Keratinocyte (primary cell): Measurements from ENCODE around the gene WBP1L. TPM values are rescaled to one million over a fixed set of nuclear protein-coding genes. Genes with fewer than 3 reads are reported as not detected.

Experiments used
- DNase-seq: peaks from one replicate; pipeline ENCODE4 v3.0.0-alpha.2; 2011; ENCODE audit warnings: low read depth, missing footprints, low spot score
- FAIRE-seq: peaks from 2 replicates; lab custom pipeline; 2011; peaks lifted over from hg19 to GRCh38; lab: Jason Lieb, UNC
- H2AFZ ChIP-seq: 2 replicates; pipeline ENCODE4 v1.6.0; 2012; ENCODE audit warnings: low read length, control low read depth, inconsistent platforms; ENCODE audit not compliant: control insufficient read depth
- H3K27ac ChIP-seq: 2 replicates; pipeline ENCODE4 v1.5.1; 2011; ENCODE audit warnings: low read length; ENCODE audit not compliant: control insufficient read depth, insufficient read depth
- H3K27me3 ChIP-seq: 3 replicates; pipeline ENCODE4 v1.6.0; 2011; ENCODE audit warnings: low read length; ENCODE audit not compliant: control insufficient read depth, insufficient read depth; ENCODE audit errors: extremely low read depth
- H3K36me3 ChIP-seq, 2 experiments: 2 replicates in 1 of 2; 3 replicates in 1 of 2; pipeline ENCODE4 v1.5.1; 2011; ENCODE audit warnings: low read length in 2 of 2, mild to moderate bottlenecking in 1 of 2; ENCODE audit not compliant: control insufficient read depth in 2 of 2, insufficient read depth in 2 of 2; ENCODE audit errors: extremely low read depth in 1 of 2
- H3K4me1 ChIP-seq: 3 replicates; pipeline ENCODE4 v1.5.1; 2011; ENCODE audit warnings: low read length; ENCODE audit not compliant: control insufficient read depth, insufficient read depth; ENCODE audit errors: extremely low read depth
- H3K4me2 ChIP-seq: 3 replicates; pipeline ENCODE4 v1.6.0; 2011; ENCODE audit warnings: low read depth, low read length; ENCODE audit not compliant: control insufficient read depth, insufficient read depth; ENCODE audit errors: extremely low read depth
- H3K4me3 ChIP-seq, 3 experiments: fragments of 200-600 bp in 1 of 3; sonication (generic) in 1 of 3; 2 replicates in 2 of 3; 3 replicates in 1 of 3; pipeline ENCODE4 v1.5.1; 2011 to 2016; ENCODE audit warnings: low read length in 3 of 3, mild to moderate bottlenecking in 3 of 3, control low read depth in 2 of 3, inconsistent platforms in 1 of 3, low read depth in 1 of 3, mixed read lengths in 1 of 3, mixed run types in 1 of 3, moderate library complexity in 1 of 3; ENCODE audit not compliant: control insufficient read depth in 2 of 3, insufficient read depth in 2 of 3; ENCODE audit errors: extremely low read depth in 1 of 3
- H3K79me2 ChIP-seq: 2 replicates; pipeline ENCODE4 v1.6.0; 2012; ENCODE audit warnings: low read length; ENCODE audit not compliant: control insufficient read depth, insufficient read depth
- H3K9ac ChIP-seq: 3 replicates; pipeline ENCODE4 v1.6.0; 2011; ENCODE audit warnings: low read length; ENCODE audit not compliant: control insufficient read depth, insufficient read depth; ENCODE audit errors: extremely low read depth
- H3K9me1 ChIP-seq: 3 replicates; pipeline ENCODE4 v1.6.0; 2011; ENCODE audit warnings: low read length; ENCODE audit not compliant: control insufficient read depth, insufficient read depth; ENCODE audit errors: extremely low read depth
- H3K9me3 ChIP-seq: 2 replicates; pipeline ENCODE4 v1.5.1; 2012; ENCODE audit warnings: low read depth, low read length; ENCODE audit not compliant: control insufficient read depth
- H4K20me1 ChIP-seq: 3 replicates; pipeline ENCODE4 v1.6.0; 2011; ENCODE audit warnings: low read length; ENCODE audit not compliant: control insufficient read depth, insufficient read depth; ENCODE audit errors: extremely low read depth
- EZH2 ChIP-seq: IDR thresholded peaks from one replicate; pipeline ENCODE4 v1.6.1; 2012; ENCODE audit warnings: inconsistent platforms, mild to moderate bottlenecking, low read length, moderate library complexity
- dilution Hi-C: fragments of 300-500 bp; cut with MboI; formaldehyde crosslinking; loops from one replicate; pipeline ENCODE4 v1.7.0; 2020; ENCODE audit warnings: low sequenced_read_pairs; ENCODE audit not compliant: extremely low pct_ligation_motif_present
- polyA plus RNA-seq, 5 experiments: library from polyadenylated mRNA; depleted of rRNA in 3 of 5; stranded (reverse) in 3 of 5; stranded (forward) in 1 of 5; unstranded in 1 of 5; fragments of >200 nt; gene quantifications; 1 replicate in 1 of 5; 2 replicates in 3 of 5; 3 replicates in 1 of 5; pipeline versions ENCODE4 v1.2.1 to v1.2.3, GENCODE V29; 2011 to 2012; ENCODE audit warnings: missing spikeins in 2 of 5, low read depth in 1 of 5, low replicate concordance in 1 of 5
- TF ChIP-seq, protein P1 (sequence below), 3 experiments: IDR thresholded peaks in 1 of 3; conservative IDR thresholded peaks in 1 of 3; optimal IDR thresholded peaks in 1 of 3; 2 replicates in 2 of 3; 3 replicates in 1 of 3; pipeline versions ENCODE3 to v1.5.1; 2011; ENCODE audit warnings: low read length in 3 of 3, mild to moderate bottlenecking in 3 of 3, moderate library complexity in 2 of 3, control low read depth in 1 of 3, inconsistent platforms in 1 of 3; ENCODE audit not compliant: insufficient read depth in 2 of 3; ENCODE audit errors: extremely low read depth in 1 of 3

Gene WBP1L
- polyA plus RNA-seq, 1 donor (not counting 4 experiments of a cell fraction or from before 2014, with no cell fraction given): 24.3 TPM

- FAIRE-seq (no peak), DNase-seq (no peak)
- H3K4me1 ChIP-seq: peaks cover 28% of the 10 kb centered on the region
- TF ChIP-seq, protein P1, sequence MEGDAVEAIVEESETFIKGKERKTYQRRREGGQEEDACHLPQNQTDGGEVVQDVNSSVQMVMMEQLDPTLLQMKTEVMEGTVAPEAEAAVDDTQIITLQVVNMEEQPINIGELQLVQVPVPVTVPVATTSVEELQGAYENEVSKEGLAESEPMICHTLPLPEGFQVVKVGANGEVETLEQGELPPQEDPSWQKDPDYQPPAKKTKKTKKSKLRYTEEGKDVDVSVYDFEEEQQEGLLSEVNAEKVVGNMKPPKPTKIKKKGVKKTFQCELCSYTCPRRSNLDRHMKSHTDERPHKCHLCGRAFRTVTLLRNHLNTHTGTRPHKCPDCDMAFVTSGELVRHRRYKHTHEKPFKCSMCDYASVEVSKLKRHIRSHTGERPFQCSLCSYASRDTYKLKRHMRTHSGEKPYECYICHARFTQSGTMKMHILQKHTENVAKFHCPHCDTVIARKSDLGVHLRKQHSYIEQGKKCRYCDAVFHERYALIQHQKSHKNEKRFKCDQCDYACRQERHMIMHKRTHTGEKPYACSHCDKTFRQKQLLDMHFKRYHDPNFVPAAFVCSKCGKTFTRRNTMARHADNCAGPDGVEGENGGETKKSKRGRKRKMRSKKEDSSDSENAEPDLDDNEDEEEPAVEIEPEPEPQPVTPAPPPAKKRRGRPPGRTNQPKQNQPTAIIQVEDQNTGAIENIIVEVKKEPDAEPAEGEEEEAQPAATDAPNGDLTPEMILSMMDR (optimal IDR thresholded peaks at IDR 0.05 in 1 of 3, IDR thresholded peaks at IDR 0.05 in 1 of 3, conservative IDR thresholded peaks at IDR 0.05 in 1 of 3; ENCODE audit: extremely low read depth in 1 of 3, insufficient read depth in 2 of 3, low read length in 3 of 3): no peak
- no peak for TF ChIP-seq EZH2
- no peaks in the 10 kb centered on the region for H3K9me1 ChIP-seq
- no peaks in the 10 kb centered on the region for H4K20me1 ChIP-seq
- H3K9ac ChIP-seq: no peak overlapping the region
- H3K79me2 ChIP-seq: no peaks in the 10 kb centered on the region
- H3K27ac ChIP-seq: no peak overlapping the region
- dilution Hi-C loops: no loop called here
- H3K36me3 ChIP-seq: peaks cover 5 to 10% of the 10 kb centered on the region in 2 experiments
- H3K27me3 ChIP-seq: no peaks in the 10 kb centered on the region
- H2AFZ ChIP-seq: no peak overlapping the region
- no peak overlapping the region for H3K4me2 ChIP-seq
- H3K9me3 ChIP-seq: no peaks in the 10 kb centered on the region
- no peak overlapping the region for H3K4me3 ChIP-seq
Measured at GRCh38 chr10:102804382-102805055, 60.8 kb downstream of the WBP1L start.

GRCh38 chr10:102808380-102808779 lies 64.6 kb downstream of the WBP1L start:
- Histone ChIP-seq H4K20me1 (no peaks in the 10 kb centered on the region), H3K9me3 (no peaks in the 10 kb centered on the region), H3K79me2 (no peaks in the 10 kb centered on the region), H3K27me3 (no peaks in the 10 kb centered on the region), H3K36me3 (peaks cover 4 to 13% of the 10 kb centered on the region in 2 experiments), H3K9ac (no peak overlapping the region), H3K9me1 (no peaks in the 10 kb centered on the region), H3K4me1 (peaks cover 4% of the 10 kb centered on the region), H3K4me2 (no peak overlapping the region), H3K27ac (no peak overlapping the region), H2AFZ (no peak overlapping the region), H3K4me3 (no peak overlapping the region)
- TF ChIP-seq, protein P1 (optimal IDR thresholded peaks at IDR 0.05 in 1 of 3, IDR thresholded peaks at IDR 0.05 in 1 of 3, conservative IDR thresholded peaks at IDR 0.05 in 1 of 3; ENCODE audit: extremely low read depth in 1 of 3, insufficient read depth in 2 of 3, low read length in 3 of 3): no peak
- TF ChIP-seq EZH2: no peak
- FAIRE-seq (no peak), DNase-seq (no peak)
- dilution Hi-C loops: no loop called here
